Activated gamma-delta T cell treated with Interleukin-2 at 50 U/mL for 16 hours (primary cell): ENCODE data around the gene LUM.

ENCODE experiments used
- DNase-seq: peaks from one replicate; pipeline ENCODE4 v3.0.0-alpha.2; 2020

LUM gene, protein sequence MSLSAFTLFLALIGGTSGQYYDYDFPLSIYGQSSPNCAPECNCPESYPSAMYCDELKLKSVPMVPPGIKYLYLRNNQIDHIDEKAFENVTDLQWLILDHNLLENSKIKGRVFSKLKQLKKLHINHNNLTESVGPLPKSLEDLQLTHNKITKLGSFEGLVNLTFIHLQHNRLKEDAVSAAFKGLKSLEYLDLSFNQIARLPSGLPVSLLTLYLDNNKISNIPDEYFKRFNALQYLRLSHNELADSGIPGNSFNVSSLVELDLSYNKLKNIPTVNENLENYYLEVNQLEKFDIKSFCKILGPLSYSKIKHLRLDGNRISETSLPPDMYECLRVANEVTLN

DNA sequence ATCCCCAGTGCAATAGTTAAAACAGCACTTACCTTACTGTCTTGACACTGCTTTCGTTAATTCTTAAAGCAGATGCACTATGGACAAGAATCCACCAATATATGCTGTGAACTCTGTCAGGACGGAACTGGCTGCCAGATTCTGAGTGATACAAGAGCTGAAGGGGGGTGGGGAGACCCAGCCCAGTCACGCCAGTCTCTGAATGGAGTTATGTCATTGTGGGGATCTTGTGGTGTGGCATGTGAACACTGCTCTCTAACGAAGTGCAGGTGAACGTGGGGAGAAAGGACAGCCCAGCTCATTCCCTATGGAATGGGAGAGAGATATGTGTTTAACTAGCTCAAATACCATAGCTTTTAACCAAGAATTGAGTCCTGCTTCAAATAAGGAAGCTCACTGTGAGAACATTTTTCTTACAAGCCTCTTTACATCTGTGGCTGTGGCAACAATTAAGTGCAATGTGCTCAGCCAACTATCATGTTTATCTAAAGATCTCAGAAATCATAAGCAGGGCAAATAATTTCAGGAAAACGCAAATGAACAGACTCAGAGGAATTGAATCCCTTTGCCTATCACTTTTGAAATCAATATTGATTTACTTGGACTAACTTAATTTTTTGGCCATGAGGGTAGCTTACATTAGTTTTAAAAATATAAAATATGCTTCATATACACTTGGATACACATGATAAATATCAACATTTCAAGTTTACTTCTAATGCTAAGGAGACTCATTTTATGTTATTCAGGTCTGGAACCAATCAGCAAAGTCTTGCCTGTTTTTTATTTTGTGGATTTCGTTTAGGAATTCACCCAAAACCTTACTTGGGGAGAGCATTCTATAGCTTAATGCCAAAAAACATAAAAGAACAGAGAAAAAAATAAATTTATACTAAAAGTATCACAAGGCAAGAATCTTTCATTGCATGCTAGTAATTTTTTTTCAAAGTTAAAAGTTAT is at the start of gene LUM:
Gene LUM (minus strand): TSS at position 129 of the 960 bp plus-strand sequence. CDS start 2,515 bp downstream, outside the sequence.
- DNase-seq, result no peak

DNA sequence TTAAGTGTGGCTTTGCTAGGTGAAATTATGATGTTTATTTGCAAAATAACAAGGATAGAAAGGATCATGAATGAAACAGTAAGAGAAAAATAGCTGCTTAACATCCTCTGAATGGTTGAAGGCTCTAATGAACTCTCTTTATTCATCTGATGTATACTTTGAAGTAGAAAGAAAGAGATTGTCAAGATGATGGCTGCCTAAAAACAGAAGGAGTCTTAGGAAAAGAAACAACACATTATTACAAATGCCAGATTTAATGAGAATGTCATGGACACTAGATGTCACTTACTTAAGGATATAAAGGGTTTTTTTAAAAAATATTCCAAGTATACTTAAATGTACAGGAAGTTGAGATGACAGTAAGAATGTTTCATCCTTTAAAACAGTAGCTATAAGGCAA is 49.7 kb upstream of the LUM start:
- DNase-seq, result no peak

DNA sequence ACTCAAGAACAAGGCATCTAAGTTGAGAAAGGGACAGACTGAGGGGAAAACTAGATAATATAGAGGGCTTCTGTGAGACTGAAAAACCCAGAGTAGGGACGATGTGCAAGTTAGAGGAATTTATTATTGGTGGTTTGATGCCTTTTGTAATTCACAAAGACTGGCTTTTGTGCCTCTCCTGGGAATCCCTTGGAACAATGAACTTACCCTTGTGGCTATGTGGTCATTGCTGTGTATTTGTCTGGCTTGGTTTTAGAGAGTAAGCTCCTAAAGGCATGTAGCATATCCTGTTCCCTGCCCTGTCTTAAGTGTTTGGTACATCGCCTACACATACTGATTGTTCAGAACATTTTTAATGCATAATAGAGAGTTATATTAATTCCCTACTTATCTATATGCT is 44.7 kb upstream of the LUM start:
- DNase-seq, result no peak

DNA sequence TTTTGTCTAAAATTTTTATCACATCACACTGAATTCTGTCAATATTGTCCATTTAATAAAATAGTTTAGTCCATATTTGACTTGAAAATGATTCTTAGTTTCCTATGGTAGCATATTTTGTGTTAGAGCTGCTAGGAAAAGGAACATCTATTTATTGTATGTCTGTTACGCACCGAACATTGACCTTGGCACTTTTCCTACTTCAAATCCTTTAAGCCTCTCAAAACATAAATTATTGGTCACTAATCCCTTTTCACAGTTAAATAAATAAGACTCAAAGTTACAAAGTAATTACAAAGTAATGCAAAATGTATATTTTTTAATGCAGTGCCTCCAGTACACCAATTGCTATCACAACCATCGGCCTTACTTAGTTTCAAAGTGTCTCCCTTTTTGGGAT is 42.8 kb upstream of the LUM start:
- DNase-seq, result no peak

DNA sequence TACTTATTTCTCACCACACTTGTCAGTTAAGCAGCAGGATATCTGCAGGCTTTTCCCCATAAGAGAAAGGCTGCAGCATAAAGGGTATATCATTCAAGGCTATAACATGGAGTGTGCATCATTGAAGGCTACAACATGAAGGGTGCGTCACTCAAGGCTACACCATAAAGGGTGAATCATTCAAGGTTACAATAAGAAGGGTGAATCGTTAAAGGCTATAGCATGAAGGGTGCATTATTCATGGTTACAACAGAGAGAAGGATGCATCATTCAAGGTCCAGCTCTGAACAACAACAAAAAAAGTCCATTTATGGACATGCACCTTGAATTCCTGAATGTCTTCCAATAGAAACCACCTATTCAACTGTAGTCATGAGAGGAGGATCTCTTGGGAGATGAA is 32.8 kb upstream of the LUM start:
- DNase-seq, result no peak

DNA sequence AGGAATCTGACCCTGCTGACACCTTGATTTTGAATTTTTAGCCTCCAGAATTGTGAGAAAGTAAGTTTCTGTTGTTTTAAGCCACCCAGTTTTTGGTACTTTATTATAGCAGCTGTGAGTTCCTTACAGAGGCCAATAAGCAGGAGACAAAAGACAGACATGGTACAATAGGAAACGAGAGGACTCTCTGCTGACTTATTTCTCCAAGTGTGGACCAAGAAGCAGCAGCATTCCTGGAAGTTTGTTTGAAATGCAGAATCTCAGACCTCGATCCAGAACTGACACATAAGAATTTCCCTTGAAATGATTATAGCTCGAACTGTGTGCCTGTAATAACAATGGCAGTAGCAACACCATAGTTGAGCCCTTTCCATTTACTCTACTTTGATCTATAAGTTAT is 31.9 kb upstream of the LUM start:
- no peak for DNase-seq

- DNase-seq, result no peak
These were observed 30.9 kb upstream of the LUM start for GRCh38 chr12:91142221-91142631.

- no peak for DNase-seq
These were observed 29.0 kb upstream of the LUM start for GRCh38 chr12:91140026-91140931.

DNA sequence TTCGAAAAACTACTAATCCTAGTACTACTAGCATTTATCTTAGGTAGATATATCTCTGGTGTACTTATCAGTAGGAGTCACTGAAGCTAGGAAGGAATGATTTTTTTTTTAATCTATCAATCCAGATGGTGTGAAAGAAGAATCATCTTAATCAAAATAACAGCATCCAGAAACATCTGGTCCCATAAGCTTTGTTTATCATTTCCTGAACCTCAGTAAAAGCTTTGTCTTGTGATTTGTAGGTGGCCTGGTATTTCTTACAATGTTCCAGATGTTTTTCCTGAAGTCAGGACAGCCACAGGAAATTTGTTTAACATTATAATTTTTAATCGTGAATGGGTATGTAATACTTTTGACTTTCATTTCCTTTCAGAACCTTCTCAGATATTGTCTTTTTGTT is 28.0 kb upstream of the LUM start:
- no peak for DNase-seq

- no peak for DNase-seq
These were observed 27.1 kb upstream of the LUM start for GRCh38 chr12:91138337-91138920.

DNA sequence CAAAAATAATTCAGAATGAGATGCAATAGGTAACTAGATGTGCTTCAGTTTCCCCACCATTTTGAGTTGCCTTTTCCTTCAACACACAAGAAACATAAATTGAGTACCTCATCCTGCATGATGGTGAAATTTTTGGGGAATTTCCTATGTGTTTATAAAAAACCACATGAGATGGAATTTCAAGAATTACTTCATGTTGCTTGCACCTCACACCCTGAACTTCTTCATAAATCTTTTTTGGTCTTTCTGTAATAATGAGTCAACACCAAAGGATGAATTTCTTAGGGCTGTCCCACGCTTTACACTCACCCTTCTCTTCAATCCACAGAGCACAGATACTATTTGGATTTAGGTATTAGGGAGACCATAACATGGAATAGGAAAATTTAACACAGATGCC is 22.6 kb upstream of the LUM start:
- DNase-seq, result no peak

- no peak for DNase-seq
These were observed 18.5 kb upstream of the LUM start for GRCh38 chr12:91129662-91130362.

DNA sequence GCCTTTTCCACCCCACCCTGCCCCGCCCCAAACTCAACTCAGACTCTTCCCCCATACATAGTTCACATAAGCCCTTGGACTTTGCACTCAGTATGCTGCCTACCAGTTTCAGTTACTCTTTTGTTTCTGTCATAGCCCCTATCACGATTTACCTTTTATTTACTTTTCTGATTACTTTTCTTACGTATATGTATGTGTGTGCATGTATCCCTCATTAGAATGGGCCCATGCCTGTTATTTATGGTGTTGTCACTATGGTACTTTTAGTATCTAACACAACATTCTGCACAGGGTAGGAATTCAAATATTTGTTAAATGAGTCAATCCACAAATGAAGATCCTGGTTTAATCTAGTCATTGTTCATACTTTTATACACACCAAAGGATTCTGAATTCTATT is 16.5 kb upstream of the LUM start:
- DNase-seq, result no peak

GRCh38 chr12:91127306-91127705 is 16.0 kb upstream of the LUM start:
- no peak for DNase-seq

DNA sequence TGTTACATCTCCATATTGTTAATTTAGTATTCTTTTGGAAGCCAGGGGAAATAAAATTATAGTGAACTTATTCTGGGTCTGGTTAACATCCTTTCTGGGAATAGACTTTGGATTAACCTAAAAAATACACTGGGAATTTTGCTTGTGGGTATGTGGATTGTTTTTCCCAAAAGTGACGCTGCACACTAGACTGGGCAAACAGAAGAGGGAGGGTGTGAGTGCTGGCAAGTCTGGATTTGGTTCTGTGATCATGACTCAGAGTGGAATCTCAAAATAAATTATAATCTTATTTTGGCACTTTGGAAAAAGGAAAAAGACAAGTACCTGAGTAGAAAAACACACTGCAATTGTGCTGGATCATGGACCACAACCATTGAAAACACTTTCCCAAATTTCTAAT is 15.2 kb upstream of the LUM start:
- DNase-seq, result no peak

DNA sequence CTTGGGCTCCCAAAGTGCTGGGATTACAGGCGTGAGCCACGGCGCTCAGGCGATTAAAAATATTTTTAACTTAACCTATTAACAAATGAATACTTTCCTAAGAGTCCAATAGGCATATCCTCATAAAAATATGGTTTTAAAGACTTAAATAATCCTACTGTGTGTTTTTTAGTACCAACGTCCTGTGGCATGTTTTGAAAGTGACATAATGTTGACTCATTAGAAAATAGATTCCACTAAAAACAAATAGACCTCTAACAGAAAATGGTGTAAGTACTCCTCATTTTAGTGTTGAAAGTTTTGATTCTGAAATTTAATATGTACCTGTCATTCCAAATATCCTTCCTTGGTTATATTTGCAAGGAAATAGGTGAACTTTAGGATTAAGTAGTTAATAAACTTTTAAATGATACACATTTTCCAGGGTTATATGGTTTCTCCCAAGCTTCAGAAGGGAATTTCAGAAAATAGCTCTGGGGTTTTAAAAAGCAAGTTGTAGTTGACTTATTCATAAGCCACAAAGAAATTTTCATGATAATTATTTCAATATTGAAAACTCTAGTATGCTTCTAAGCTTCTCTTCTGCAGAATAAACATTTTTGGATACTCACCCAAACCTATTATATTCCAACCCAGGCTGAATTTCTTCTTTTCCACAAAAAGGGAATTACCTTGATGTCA is 12.1 kb upstream of the LUM start:
- no peak for DNase-seq

DNA sequence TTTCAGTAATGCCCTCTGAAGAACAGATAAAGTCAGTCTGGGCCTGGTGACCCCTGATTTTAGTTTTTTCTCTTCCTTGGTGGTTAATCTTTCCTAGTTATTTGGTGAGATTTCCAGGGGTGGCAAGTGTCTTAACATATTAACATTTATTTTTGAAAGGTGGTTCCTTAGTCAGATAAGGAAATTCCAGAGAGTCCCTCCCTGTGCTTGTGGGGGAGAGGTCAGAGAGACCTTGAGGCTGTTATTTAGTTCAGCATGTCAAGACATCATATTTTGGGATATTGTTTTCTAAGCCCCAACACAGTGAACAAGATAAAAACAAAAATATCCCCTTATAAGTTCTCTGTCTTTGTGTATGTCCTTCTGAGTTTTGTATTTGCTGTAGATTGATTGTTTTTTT is 9.5 kb upstream of the LUM start:
- DNase-seq, result no peak

DNA sequence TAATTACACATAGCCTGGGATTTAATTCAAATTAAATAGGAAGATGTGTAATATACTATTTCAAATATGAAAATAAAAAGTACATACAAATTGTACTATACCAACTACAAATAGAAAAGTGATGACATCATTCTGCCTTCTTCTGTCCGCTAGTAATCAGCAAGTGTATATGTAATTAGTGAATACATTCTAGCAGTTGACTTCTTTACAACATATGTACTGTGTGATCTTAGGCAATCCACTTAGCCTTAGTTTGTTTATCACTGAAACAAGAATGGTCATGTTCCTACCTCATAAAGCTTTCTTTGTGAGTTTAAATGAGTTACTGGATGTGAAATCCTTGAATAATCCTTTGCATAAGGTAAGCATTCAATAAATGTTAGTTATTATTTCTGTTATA is 7.8 kb upstream of the LUM start:
- DNase-seq, result no peak

GRCh38 chr12:91113621-91114020 is 2.3 kb upstream of the LUM start:
- no peak for DNase-seq

DNA sequence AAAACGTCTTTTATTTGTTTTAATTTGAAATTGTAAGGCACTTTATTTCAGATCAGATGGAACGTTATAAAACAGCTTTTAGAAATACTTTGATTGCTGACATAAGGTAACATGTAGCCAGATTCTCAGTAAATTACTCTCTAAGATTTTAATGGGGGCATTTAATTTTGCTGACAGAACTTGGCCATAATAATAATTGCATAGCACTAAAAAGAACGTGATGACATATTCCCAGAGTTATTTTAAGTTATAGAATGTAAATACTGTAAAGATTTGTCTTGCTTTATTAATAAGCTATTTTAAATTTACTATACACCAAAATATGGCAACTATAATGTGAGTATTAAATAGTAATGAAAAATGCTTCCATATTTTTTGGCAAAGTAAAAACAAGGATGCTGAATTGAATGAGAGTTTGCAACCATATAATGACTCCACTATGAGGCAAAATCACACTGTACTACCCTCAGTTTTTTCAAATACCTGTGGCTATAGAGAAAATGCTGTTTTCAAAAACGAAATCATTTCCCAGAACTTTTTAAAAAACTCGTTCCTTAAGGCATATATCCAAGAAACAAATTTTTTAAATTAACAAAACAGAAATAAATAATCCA is 876 bp downstream of the LUM start:
- DNase-seq, result no peak
